HUDEP-2 (cell line): Measurements from ENCODE around the gene PSPN.
"Not testable (repeated sequence)": the region's sequence is repeated elsewhere in the genome, so short reads cannot be mapped to it uniquely, and the experiment has no call there.

ENCODE experiments used
- DNase-seq, 76 experiments: peaks; one replicate each; lab custom pipeline; 2025; ENCODE audit not compliant: unreplicated experiment in 76 of 76; lab: John Stamatoyannopoulos, UW

The PSPN gene

GRCh38 chr19:6406401-6406800, 30.7 kb upstream of the PSPN start:
- no peak for DNase-seq

GRCh38 chr19:6402837-6403608, 27.3 kb upstream of the PSPN start:
- no peak for DNase-seq

GRCh38 chr19:6402058-6402457, 26.3 kb upstream of the PSPN start:
- no peak for DNase-seq

GRCh38 chr19:6400062-6400944, 24.6 kb upstream of the PSPN start:
- DNase-seq = not testable (repeated sequence)

- no peak for DNase-seq
These were observed 20.6 kb upstream of the PSPN start for GRCh38 chr19:6396305-6396704.

- DNase-seq = no peak
These were observed 19.1 kb upstream of the PSPN start for GRCh38 chr19:6394831-6395230.

- DNase-seq = peak in 12 of 76 experiments; percentile 10 to 65 (median 46)
These were observed 18.3 kb upstream of the PSPN start for GRCh38 chr19:6393983-6394412.

- DNase-seq = peak in 75 of 76 experiments; percentile 71 to 98 (median 90)
These were observed 17.6 kb upstream of the PSPN start, which contains the start of gene GTF2F1 for GRCh38 chr19:6393074-6393982. Gene GTF2F1 (minus strand): TSS chr19:6393164. CDS start chr19:6392995, 169 bp downstream.

- peak in 1 of 76 experiments; percentile 86 for DNase-seq
These were observed 16.7 kb upstream of the PSPN start for GRCh38 chr19:6392221-6393073.

- no peak for DNase-seq
These were observed 11.6 kb upstream of the PSPN start for GRCh38 chr19:6387372-6387771.

GRCh38 chr19:6384381-6384780, 8.6 kb upstream of the PSPN start:
- peak in 17 of 76 experiments; percentile 7 to 50 (median 20) for DNase-seq

GRCh38 chr19:6383188-6383587, 7.5 kb upstream of the PSPN start:
- no peak for DNase-seq

GRCh38 chr19:6381030-6381750, 5.5 kb upstream of the PSPN start:
- DNase-seq = no peak

- no peak for DNase-seq
These were observed 4.0 kb upstream of the PSPN start for GRCh38 chr19:6379744-6380143.

- no peak for DNase-seq
These were observed 2.8 kb upstream of the PSPN start for GRCh38 chr19:6378486-6378885.

GRCh38 chr19:6378041-6378440, 2.3 kb upstream of the PSPN start:
- DNase-seq = no peak

- no peak for DNase-seq
These were observed 918 bp upstream of the PSPN start for GRCh38 chr19:6376512-6377190.

- no peak for DNase-seq
These were observed 872 bp downstream of the PSPN start for GRCh38 chr19:6374711-6375410.
